Loucy (cell line): ENCODE results near the gene STXBP4.

ENCODE experiments used
- EZH2phosphoT487 ChIP-seq: fragments of 200-600 bp; IDR thresholded peaks from 2 replicates; pipeline ENCODE4 v1.6.1; 2018; ENCODE audit warnings: antibody characterized with exemption, mild to moderate bottlenecking, moderate library complexity, borderline replicate concordance
- TF ChIP-seq, protein P1 (sequence below): fragments of 200-600 bp; sonication (generic); conservative IDR thresholded peaks from 2 replicates; pipeline ENCODE4 v1.5.1; 2014; ENCODE audit warnings: mild to moderate bottlenecking, antibody characterized with exemption, low read length

DNA sequence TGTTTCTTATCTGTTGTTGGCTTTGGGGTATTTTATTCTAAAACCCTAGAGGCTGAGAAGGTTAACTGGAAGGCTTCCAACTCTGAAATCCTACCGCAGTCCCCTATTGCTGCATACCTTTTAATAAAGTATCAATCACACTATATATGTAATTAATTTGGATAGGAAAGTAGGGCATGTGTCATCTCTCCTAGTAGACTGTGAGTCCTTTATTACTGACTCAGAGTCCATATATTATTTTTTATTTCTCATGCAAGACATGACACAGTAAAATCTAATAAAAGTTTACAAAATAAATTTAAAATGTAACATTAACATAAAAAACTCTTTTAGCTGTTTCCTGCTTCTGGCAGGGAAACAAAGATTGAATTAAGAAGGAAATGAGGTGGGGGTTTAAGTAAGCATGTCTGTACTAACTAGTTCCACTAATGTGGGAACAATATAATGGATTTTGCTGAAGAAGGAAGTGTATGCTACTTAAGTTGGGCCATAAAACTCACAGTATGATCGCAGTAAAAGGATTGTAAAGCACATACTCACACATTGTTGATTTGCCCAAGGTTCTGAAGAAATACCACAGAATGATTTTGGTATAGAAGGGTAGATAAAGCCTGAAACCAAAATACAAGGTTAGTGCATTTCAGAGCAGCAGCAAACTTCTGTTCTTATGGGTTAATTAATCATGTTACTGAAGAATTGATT, 198.6 kb downstream of the STXBP4 start:
- TF ChIP-seq, protein P1, sequence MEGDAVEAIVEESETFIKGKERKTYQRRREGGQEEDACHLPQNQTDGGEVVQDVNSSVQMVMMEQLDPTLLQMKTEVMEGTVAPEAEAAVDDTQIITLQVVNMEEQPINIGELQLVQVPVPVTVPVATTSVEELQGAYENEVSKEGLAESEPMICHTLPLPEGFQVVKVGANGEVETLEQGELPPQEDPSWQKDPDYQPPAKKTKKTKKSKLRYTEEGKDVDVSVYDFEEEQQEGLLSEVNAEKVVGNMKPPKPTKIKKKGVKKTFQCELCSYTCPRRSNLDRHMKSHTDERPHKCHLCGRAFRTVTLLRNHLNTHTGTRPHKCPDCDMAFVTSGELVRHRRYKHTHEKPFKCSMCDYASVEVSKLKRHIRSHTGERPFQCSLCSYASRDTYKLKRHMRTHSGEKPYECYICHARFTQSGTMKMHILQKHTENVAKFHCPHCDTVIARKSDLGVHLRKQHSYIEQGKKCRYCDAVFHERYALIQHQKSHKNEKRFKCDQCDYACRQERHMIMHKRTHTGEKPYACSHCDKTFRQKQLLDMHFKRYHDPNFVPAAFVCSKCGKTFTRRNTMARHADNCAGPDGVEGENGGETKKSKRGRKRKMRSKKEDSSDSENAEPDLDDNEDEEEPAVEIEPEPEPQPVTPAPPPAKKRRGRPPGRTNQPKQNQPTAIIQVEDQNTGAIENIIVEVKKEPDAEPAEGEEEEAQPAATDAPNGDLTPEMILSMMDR, result no peak
- TF ChIP-seq EZH2phosphoT487, result no peak
